NCI-H446 treated with DMSO at 0.1 percent for 48 hours (cell line): ENCODE results near the gene SPTBN4.
"Not testable (repeated sequence)": the region's sequence is repeated elsewhere in the genome, so short reads cannot be mapped to it uniquely, and the experiment has no call there.

Experiments
- DNase-seq: peaks from one replicate; lab custom pipeline; 2025; lab: John Stamatoyannopoulos, UW

The SPTBN4 gene

GRCh38 chr19:40441719-40442253, 25.0 kb upstream of the SPTBN4 start:
- no peak for DNase-seq

- DNase-seq: no peak
Measured at GRCh38 chr19:40442328-40443130, 24.3 kb upstream of the SPTBN4 start.

DNA sequence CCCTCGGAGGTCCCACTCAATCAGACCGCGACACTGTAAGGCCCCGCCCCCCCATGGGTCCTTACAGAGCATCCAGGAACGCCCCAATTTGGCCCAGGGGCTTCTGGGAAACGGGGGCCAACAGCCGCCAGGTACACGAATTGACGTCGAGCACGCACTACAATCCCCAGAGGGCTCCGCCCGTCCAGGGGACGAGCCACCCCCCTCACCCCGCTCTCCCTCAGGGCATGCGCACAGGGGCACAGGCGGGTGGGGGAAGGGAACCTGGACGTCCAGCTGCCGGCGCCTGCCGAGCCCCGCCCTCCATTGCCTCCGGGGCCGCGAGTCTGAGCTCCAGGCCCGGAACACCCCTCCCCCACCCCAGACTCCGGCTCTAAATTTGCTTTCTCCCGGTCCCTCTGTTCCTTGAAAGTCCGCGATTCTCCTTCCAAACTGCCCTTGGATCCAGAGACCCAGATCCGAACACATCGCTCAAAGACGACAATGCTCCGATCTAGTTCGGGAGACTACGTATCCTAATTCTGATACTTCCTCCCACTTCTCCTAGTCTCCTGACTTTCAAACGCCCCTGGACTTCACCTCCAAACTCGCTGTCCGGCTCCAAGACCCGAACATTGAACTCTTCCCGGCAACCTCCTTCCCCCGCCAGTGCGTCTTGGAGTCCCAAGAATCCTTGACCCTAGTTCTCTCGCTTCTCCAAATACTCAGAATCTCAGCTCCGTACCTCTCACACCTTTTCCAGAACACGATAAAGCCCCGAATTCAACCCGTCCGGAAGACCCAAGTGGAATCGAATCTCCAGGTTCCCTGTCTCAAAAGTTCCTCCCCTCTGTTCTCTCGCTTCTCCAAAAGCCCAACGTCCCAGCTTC, 23.4 kb upstream of the SPTBN4 start:
- peak; percentile 99 for DNase-seq

DNA sequence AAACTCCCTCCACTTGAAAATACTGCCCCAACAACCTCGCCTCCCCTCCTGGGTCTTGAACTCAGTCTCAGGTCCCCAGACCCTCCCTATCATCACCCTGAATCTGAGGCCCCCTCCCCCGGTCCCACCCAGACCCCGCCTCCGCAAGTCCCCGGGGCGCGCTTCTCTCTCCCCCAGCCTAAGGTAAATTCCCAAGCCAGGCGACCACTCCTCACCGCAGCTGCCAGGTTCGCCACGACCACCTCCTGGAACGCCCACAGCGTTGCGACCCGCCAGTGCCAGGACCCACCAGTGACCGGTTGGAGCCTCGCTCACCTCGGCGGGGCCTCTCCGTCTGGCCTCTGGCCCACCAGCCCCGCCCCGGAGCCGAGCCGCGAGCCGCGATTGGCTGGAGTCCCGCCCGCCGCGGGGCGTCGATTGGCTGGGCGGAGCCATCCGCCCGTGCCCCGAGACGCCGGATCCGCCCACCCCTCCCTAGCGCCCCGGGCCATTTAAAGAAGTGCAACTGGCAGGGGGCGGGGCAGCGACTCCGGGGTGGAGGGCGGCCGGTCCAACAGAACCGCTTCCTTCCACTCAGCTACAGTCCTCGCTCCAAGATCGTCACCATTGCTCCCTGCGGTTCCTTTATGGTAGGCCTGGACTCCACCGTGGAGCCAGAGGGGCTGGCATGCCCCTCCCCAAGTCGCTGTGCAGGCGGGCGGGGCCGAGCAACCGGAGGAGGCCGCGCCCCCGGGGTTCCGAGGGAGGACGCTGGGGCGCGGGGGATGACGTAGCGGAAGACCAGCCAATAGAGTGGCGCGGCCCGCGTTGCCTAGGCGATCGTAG, 22.6 kb upstream of the SPTBN4 start, which contains the start of gene SERTAD3:
Gene SERTAD3, minus strand, starts transcription at position 336 of the 825 bp plus-strand sequence. CDS start 2,255 bp downstream, outside the sequence.
- DNase-seq: peak; percentile 90

- no peak for DNase-seq
Measured at GRCh38 chr19:40444825-40445312, 21.9 kb upstream of the SPTBN4 start.

DNA sequence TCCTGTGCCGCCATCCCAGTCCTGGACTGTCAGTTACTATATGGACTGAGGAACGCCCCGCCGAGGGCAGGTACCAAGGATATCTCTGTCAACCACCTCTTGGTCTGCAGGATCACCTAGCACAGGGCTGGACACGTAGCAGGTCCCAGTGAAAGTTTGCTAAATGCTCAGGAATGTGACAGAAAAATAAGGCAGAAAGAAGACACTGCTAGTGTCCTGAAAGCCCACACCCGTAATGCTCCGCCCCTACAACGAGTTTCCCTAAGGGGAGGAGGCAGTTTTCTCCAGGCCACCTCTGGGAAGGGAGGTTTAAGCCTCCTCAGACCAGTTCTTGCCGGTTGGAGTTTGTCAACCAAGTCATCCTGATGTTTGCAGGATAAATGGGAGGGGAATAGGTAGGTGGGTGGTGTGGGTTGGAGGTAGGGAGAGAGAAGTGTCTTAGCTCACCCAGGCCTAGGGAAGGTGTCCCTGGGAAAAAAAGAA, 21.0 kb upstream of the SPTBN4 start:
- no peak for DNase-seq

DNA sequence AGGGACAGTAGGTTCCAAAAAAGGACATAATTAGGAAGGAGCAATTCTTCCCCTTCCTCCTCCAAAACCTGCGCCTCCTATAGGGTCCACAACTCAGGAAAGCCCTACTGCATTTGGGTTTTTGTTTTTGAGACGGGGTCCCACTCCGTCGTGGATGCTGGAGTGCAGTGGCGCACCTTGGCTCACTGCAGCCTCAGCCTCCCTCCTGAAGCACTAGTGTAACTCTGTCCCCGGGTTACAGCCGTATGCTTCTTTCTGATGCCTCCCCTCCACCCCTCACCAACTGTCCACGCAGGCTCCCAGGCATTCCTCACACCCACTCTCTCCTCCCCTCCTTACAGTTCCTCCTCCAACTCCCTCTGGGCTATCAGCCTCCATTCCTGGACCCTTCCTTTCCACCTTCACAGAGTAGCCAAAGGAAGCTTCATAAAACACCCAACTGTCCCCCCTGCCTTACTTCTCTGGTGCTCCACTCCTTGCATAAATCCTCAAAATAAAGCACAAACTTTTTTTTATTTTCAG, 20.5 kb upstream of the SPTBN4 start:
- DNase-seq: no peak

- DNase-seq: no peak
Measured at GRCh38 chr19:40449506-40449905, 17.3 kb upstream of the SPTBN4 start.

DNA sequence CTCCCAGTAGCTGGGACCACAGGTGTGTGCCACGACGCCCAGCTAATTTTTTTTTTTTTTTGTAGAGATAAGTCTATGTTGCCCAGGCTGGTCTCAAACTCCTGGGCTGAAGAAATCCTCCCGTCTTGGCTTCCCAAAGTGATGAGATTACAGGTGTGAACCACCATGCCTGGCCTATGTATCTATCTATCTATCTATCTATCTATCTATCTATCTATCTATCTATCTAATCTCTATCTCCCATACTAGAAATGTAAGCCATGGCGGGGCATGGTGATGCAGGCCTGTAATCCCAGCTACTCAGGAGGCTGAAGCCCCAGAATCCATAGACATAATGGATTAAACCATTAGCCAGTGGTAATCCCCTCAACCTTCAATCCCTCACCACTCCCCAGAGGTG, 16.1 kb upstream of the SPTBN4 start:
- no peak for DNase-seq

- DNase-seq: no peak
Measured at GRCh38 chr19:40452016-40452415, 14.8 kb upstream of the SPTBN4 start.

- no peak for DNase-seq
Measured at GRCh38 chr19:40453151-40453735, 13.6 kb upstream of the SPTBN4 start.

DNA sequence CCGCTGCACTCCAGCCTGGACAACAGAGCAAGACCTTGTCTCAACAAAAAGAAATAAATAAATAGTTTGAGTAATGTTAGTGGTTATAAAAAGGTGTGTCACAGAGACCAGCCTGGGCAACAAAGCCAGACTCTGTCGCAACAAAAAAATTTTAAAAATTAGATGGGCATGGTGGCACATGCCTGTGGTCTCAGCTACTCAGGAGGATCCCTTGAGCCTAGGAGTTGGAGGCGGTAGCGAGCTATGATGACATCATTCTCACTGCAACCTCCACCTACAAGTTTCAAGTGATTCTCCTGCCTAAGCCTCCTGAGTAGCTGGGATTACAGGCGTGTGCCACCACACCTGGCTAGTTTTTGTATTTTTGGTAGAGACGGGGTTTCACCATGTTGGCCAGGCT, 12.9 kb upstream of the SPTBN4 start:
- DNase-seq: not testable (repeated sequence)

DNA sequence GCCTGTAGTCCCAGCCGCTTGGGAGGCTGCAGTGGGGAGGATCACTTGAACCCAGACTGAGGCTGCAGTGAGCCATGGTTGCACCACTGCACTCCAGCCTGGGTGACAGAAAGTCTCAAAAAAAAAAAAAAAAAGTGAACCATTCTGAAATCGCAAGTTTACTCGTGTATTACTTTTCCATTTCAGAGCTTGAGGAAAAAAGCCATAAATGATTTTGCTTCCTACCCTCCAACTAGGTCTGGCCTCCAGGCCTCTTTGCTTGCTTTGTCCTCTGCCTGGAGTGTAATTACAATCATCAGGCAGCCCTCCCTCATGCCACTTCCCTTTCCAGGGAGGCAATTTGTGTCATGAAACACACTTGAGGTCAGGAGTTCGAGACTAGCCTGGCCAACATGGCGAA, 9.8 kb upstream of the SPTBN4 start:
- DNase-seq: no peak

DNA sequence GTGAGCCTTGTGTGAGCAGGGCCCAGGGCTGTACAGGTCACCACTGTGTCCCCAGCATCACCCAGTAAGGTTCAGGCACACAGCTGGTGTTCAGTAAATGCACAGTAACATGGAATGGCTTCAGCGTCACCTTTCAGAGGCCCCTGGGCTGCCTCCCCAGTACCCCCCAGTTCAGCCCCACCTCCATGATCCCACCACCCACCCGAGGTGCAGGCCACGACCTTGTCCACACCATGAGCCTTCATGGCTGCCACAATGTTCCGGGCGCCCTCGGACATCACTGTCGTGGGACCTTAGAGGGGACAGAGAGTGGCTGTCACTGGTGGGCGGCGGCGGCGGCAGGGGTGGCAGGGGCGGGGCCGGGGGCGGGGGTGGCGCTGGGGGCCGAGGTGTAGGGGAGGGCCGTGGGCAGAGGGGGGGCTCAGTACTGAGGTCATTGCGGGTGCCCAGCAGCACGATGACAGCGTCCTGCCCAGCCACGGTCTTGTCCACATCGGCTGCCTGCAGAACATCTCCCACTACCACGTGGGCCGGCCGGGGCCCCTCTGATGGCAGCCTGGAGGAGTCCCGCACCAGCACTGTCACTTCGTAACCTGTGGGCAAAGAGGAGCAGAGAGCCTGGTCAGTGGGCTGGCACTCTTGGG, 8.7 kb upstream of the SPTBN4 start:
- no peak for DNase-seq

- no peak for DNase-seq
Measured at GRCh38 chr19:40458597-40458974, 8.2 kb upstream of the SPTBN4 start.

DNA sequence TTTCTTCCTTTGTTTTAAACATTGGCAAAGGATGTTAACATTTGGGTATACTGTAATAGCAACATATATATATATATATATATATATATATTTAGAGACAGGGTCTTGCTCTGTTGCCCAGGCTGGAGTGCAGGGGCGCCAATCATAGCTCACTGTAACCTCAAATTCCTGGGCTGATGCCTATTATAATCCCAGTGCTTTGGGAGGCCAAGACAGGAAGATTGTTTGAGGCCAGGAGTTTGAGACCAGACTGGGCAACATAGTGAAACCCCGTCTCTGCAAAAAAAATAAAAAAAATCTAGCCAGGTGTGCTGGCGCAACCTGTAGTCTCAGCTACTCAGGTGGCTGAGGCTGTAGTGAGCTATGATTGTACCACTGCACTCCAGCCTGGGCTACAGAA, 6.6 kb upstream of the SPTBN4 start:
- DNase-seq: no peak

- no peak for DNase-seq
Measured at GRCh38 chr19:40461669-40462221, 5.1 kb upstream of the SPTBN4 start.

GRCh38 chr19:40463587-40464037, 3.2 kb upstream of the SPTBN4 start:
- not testable (repeated sequence) for DNase-seq

GRCh38 chr19:40464059-40465024, 2.5 kb upstream of the SPTBN4 start:
- peak; percentile 41 for DNase-seq
